Adrenal gland (tissue), 5 donors: Measurements from ENCODE around the gene THTPA.

Experiments
- POLR2A ChIP-seq, 2 donors: fragments of 450-650 bp; IDR thresholded peaks; one replicate each; pipeline ENCODE4 v1.6.1; 2017; ENCODE audit warnings: antibody characterized with exemption in 2 of 2, mild to moderate bottlenecking in 2 of 2, moderate library complexity in 1 of 2
- TF ChIP-seq, protein P1 (sequence below), 6 experiments: fragments of 450-650 bp in 4 of 6; fragments of 200-600 bp in 2 of 6; sonication (generic) in 1 of 6; IDR thresholded peaks; 1 replicate in 5 of 6; 2 replicates in 1 of 6; pipeline versions ENCODE4 v1.5.1 to v1.8.0; 2016 to 2021; ENCODE audit warnings: antibody characterized with exemption in 6 of 6, mild to moderate bottlenecking in 2 of 6, moderate library complexity in 1 of 6
- donor health status: DM: no; HTN: no; CAD: no.

DNA sequence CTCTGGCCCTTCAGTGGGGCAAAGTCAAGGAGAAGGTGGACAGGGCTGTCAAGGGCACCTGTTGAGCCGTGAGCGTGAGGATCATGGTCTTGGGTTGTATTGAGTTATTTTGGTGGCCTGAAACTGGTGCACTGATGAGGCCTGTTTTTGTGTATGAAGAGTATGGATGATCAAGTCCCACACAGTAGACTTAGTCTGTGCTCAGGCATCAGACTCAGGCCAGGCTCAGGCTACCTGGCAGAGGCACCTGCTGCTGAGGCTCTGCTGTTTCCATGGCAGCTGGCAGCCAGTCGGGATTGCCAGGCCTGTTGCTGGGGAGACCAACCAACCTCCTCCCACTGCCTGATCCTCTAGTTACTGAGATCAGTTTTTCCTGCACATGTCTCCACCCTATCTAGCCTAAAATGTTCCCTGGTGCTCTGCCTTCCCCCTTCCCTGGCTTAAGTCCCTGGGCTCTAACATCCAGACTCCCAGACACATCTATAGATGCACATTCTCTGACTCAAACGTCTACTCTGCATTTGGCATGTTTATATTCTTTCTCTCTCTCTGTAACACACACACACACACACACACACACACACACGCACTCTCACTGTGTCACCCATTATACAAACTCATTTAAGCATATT lies 17.4 kb downstream of the THTPA start:
- TF ChIP-seq, protein P1, sequence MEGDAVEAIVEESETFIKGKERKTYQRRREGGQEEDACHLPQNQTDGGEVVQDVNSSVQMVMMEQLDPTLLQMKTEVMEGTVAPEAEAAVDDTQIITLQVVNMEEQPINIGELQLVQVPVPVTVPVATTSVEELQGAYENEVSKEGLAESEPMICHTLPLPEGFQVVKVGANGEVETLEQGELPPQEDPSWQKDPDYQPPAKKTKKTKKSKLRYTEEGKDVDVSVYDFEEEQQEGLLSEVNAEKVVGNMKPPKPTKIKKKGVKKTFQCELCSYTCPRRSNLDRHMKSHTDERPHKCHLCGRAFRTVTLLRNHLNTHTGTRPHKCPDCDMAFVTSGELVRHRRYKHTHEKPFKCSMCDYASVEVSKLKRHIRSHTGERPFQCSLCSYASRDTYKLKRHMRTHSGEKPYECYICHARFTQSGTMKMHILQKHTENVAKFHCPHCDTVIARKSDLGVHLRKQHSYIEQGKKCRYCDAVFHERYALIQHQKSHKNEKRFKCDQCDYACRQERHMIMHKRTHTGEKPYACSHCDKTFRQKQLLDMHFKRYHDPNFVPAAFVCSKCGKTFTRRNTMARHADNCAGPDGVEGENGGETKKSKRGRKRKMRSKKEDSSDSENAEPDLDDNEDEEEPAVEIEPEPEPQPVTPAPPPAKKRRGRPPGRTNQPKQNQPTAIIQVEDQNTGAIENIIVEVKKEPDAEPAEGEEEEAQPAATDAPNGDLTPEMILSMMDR (IDR thresholded peaks at IDR 0.05), result no peak
- TF ChIP-seq POLR2A (IDR thresholded peaks at IDR 0.05), result no peak
